WTC11 (cell line): Measurements from ENCODE around the gene IQGAP2. TPM values are rescaled to one million over a fixed set of nuclear protein-coding genes. Genes with fewer than 3 reads are reported as not detected.

Source experiments
- ATAC-seq: fragments of 200-7000 bp; cut with Tn5 transposase; 2 replicates; pipeline ENCODE4 v1.10.0; 2021; ENCODE audit warnings: mild to moderate bottlenecking, moderate library complexity
- CTCF ChIA-PET: fragments of 300-600 bp; sonication (Branson Sonifier 250); formaldehyde crosslinking; loops from one replicate; lab custom pipeline; 2021; ENCODE audit warnings: antibody characterized with exemption; lab: Charles Lee
- POLR2A ChIA-PET: fragments of 350-600 bp; sonication (Branson Sonifier 250); formaldehyde crosslinking; loops from one replicate; lab custom pipeline; 2021; ENCODE audit warnings: antibody characterized with exemption; lab: Charles Lee
- DNase-seq: peaks from one replicate; pipeline ENCODE4 v3.0.0; 2021; ENCODE audit warnings: low spot score
- H3K27ac Mint-ChIP-seq: 2 replicates; pipeline ENCODE4 v1.8.0; 2021; ENCODE audit warnings: mixed read lengths
- H3K27me3 Mint-ChIP-seq: 2 replicates; pipeline ENCODE4 v1.8.0; 2021; ENCODE audit warnings: low read depth, mild to moderate bottlenecking, moderate library complexity, mixed read lengths
- H3K36me3 Mint-ChIP-seq: 2 replicates; pipeline ENCODE4 v1.8.0; 2021; ENCODE audit warnings: mixed read lengths
- H3K4me1 Mint-ChIP-seq: 2 replicates; pipeline ENCODE4 v1.8.0; 2022; ENCODE audit warnings: mixed read lengths
- H3K4me3 Mint-ChIP-seq: 2 replicates; pipeline ENCODE4 v1.8.0; 2021; ENCODE audit warnings: mild to moderate bottlenecking, moderate library complexity, mixed read lengths
- H3K9me3 Mint-ChIP-seq: 2 replicates; pipeline ENCODE4 v1.8.0; 2021; ENCODE audit warnings: mixed read lengths
- AR ChIP-seq: fragments of 250-450 bp; sonication (Bioruptor Pico); IDR thresholded peaks from 2 replicates; pipeline ENCODE4 v1.9.0; 2021; ENCODE audit warnings: mild to moderate bottlenecking
- ATF1 ChIP-seq: sonication (generic); formaldehyde crosslinking; IDR thresholded peaks from 2 replicates; pipeline ENCODE4 v1.8.1; 2023; ENCODE audit warnings: mild to moderate bottlenecking, moderate library complexity, missing genetic modification reagents
- ATF6 ChIP-seq: sonication (generic); formaldehyde crosslinking; IDR thresholded peaks from 2 replicates; pipeline ENCODE4 v1.8.1; 2023; ENCODE audit warnings: mild to moderate bottlenecking, missing genetic modification reagents
- CDX4 ChIP-seq: fragments of 250-450 bp; sonication (Bioruptor Pico); IDR thresholded peaks from 2 replicates; pipeline ENCODE4 v1.9.0; 2021; ENCODE audit warnings: moderate library complexity, mild to moderate bottlenecking, inconsistent platforms, borderline replicate concordance
- CTCF ChIP-seq: fragments of 200-600 bp; IDR thresholded peaks from 2 replicates; pipeline ENCODE4 v1.8.0; 2022; ENCODE audit warnings: antibody characterized with exemption
- E2F1 ChIP-seq: sonication (generic); formaldehyde crosslinking; IDR thresholded peaks from 2 replicates; pipeline ENCODE4 v1.8.0; 2022; ENCODE audit warnings: mild to moderate bottlenecking, missing genetic modification reagents
- ELF4 ChIP-seq: sonication (generic); formaldehyde crosslinking; IDR thresholded peaks from 2 replicates; pipeline ENCODE4 v1.8.1; 2022; ENCODE audit warnings: low read depth, mild to moderate bottlenecking, moderate library complexity, missing genetic modification reagents
- ESRRA ChIP-seq: sonication (generic); formaldehyde crosslinking; IDR thresholded peaks from 2 replicates; pipeline ENCODE4 v1.8.1; 2022; ENCODE audit warnings: mild to moderate bottlenecking, missing genetic modification reagents, borderline replicate concordance
- FOXP1 ChIP-seq: sonication (generic); formaldehyde crosslinking; IDR thresholded peaks from 2 replicates; pipeline ENCODE4 v1.8.0; 2022; ENCODE audit warnings: missing genetic modification reagents, mild to moderate bottlenecking, moderate library complexity, borderline replicate concordance
- HMGA2 ChIP-seq: fragments of 250-450 bp; sonication (Bioruptor Pico); IDR thresholded peaks from 2 replicates; pipeline ENCODE4 v1.4.0; 2021; ENCODE audit warnings: mild to moderate bottlenecking, moderate library complexity
- KAT7 ChIP-seq: sonication (generic); formaldehyde crosslinking; IDR thresholded peaks from 2 replicates; pipeline ENCODE4 v1.8.1; 2023; ENCODE audit warnings: missing genetic modification reagents, mild to moderate bottlenecking, borderline replicate concordance
- MLX ChIP-seq: sonication (generic); formaldehyde crosslinking; IDR thresholded peaks from 2 replicates; pipeline ENCODE4 v1.8.1; 2023; ENCODE audit warnings: mild to moderate bottlenecking, missing genetic modification reagents, moderate library complexity
- NFATC4 ChIP-seq: fragments of 250-450 bp; sonication (Bioruptor Pico); IDR thresholded peaks from 2 replicates; pipeline ENCODE4 v1.9.0; 2021; ENCODE audit warnings: mild to moderate bottlenecking
- NFYB ChIP-seq: sonication (generic); formaldehyde crosslinking; conservative IDR thresholded peaks from 2 replicates; pipeline ENCODE4 v1.8.0; 2022; ENCODE audit warnings: low read depth, missing genetic modification reagents
- NR1H2 ChIP-seq: sonication (generic); formaldehyde crosslinking; IDR thresholded peaks from 2 replicates; pipeline ENCODE4 v1.9.0; 2021; ENCODE audit warnings: mild to moderate bottlenecking, moderate library complexity, missing genetic modification reagents
- PREB ChIP-seq: sonication (generic); formaldehyde crosslinking; IDR thresholded peaks from 2 replicates; pipeline ENCODE4 v1.8.1; 2022; ENCODE audit warnings: mild to moderate bottlenecking, missing genetic modification reagents, moderate library complexity, borderline replicate concordance
- PRRX2 ChIP-seq: fragments of 250-450 bp; sonication (Bioruptor Pico); IDR thresholded peaks from 2 replicates; pipeline ENCODE4 v1.8.0; 2021; ENCODE audit warnings: mild to moderate bottlenecking
- SMAD4 ChIP-seq: sonication (generic); formaldehyde crosslinking; IDR thresholded peaks from 2 replicates; pipeline ENCODE4 v1.8.0; 2022; ENCODE audit warnings: mild to moderate bottlenecking, missing genetic modification reagents
- SP1 ChIP-seq: sonication (generic); formaldehyde crosslinking; conservative IDR thresholded peaks from 2 replicates; pipeline ENCODE4 v1.8.1; 2022; ENCODE audit warnings: missing genetic modification reagents
- TCF7 ChIP-seq: sonication (generic); formaldehyde crosslinking; IDR thresholded peaks from 2 replicates; pipeline ENCODE4 v1.8.0; 2022; ENCODE audit warnings: mild to moderate bottlenecking, low read depth, missing genetic modification reagents, moderate library complexity
- ZNF232 ChIP-seq: sonication (generic); formaldehyde crosslinking; IDR thresholded peaks from 2 replicates; pipeline ENCODE4 v1.8.0; 2022; ENCODE audit warnings: mild to moderate bottlenecking, missing genetic modification reagents
- ZNF416 ChIP-seq: fragments of 250-450 bp; sonication (Bioruptor Pico); IDR thresholded peaks from 2 replicates; pipeline ENCODE4 v1.9.0; 2021; ENCODE audit warnings: mild to moderate bottlenecking, inconsistent platforms
- total RNA-seq: library from RNA; stranded (reverse); gene quantifications from 3 replicates; pipeline ENCODE4 v1.2.3, GENCODE V29; 2021

Gene IQGAP2
- total RNA-seq, 1 experiment from 2014 or later, result 70.6 TPM

- ATAC-seq (peak; percentile 93), DNase-seq (no peak)
- CTCF ChIA-PET, result interaction anchor here (0.9 to 1.0 kb wide), 2 partner anchors 20 to 121 kb away, joined by 3 to 10 read pairs; partner anchors contain the start of gene IQGAP2
- Mint-ChIP-seq H3K4me1 (peaks cover 84% of the 10 kb centered on the region), H3K27ac (peak overlapping the region; percentile 95), H3K27me3 (no peaks in the 10 kb centered on the region; the same call in 1 of the 2 replicates), H3K36me3 (no peaks in the 10 kb centered on the region), H3K4me3 (peak overlapping the region; percentile 51), H3K9me3 (no peaks in the 10 kb centered on the region)
- TF ChIP-seq SMAD4 (CRISPR knock-in tag), result no peak
- no peak for TF ChIP-seq E2F1 (CRISPR knock-in tag)
- no peak for TF ChIP-seq ATF1
- TF ChIP-seq FOXP1 (CRISPR knock-in tag), result no peak
- no peak for TF ChIP-seq HMGA2 (CRISPR knock-in tag)
- TF ChIP-seq ZNF232, result no peak
- TF ChIP-seq PRRX2 (CRISPR knock-in tag), result no peak
- TF ChIP-seq AR (CRISPR knock-in tag), result no peak
- TF ChIP-seq ESRRA (CRISPR knock-in tag), result no peak
- no peak for TF ChIP-seq CTCF
- POLR2A ChIA-PET, result no interaction called here
Observed at GRCh38 chr5:76524101-76524835, 121.2 kb downstream of the IQGAP2 start.

GRCh38 chr5:76524868-76525267 lies 121.8 kb downstream of the IQGAP2 start:
- Mint-ChIP-seq H3K27me3 (no peaks in the 10 kb centered on the region; the same call in 1 of the 2 replicates), H3K27ac (peak overlapping the region; percentile 95), H3K36me3 (no peaks in the 10 kb centered on the region), H3K9me3 (no peaks in the 10 kb centered on the region), H3K4me1 (peaks cover 85% of the 10 kb centered on the region), H3K4me3 (peak overlapping the region; percentile 51)
- no peak for DNase-seq
- ChIA-PET POLR2A (no interaction called here), CTCF (interaction anchor here (0.9 kb wide), 1 partner anchor 20 kb away, joined by 3 read pairs; no protein-coding TSS in a partner anchor)
- no peak for ATAC-seq
- TF ChIP-seq MLX (CRISPR knock-in tag) (no peak), CTCF (no peak), ATF6 (no peak), PRRX2 (CRISPR knock-in tag) (no peak), TCF7 (no peak), ZNF416 (no peak), SP1 (CRISPR knock-in tag) (no peak), CDX4 (CRISPR knock-in tag) (no peak), PREB (no peak), NR1H2 (no peak), NFATC4 (no peak), ELF4 (CRISPR knock-in tag) (no peak), KAT7 (CRISPR knock-in tag) (no peak), NFYB (CRISPR knock-in tag) (no peak)
